Hematopoietic multipotent progenitor cell treated with erythropoietin and hydrocortisone succinate and interleukin-3 and kit ligand, for 15 days (in vitro differentiated cells): ENCODE results near the gene SCGB1A1.
"Not testable (repeated sequence)": the region's sequence is repeated elsewhere in the genome, so short reads cannot be mapped to it uniquely, and the experiment has no call there.

Experiments
- DNase-seq: peaks from one replicate; pipeline ENCODE4 v3.0.0-alpha.2; 2015; ENCODE audit warnings: low spot score

The SCGB1A1 gene, protein sequence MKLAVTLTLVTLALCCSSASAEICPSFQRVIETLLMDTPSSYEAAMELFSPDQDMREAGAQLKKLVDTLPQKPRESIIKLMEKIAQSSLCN

GRCh38 chr11:62418733-62419132 lies at the start of gene SCGB1A1:
SCGB1A1 (plus strand) TSS chr11:62419033; CDS start chr11:62419096, 63 bp downstream.
- DNase-seq, result no peak

DNA sequence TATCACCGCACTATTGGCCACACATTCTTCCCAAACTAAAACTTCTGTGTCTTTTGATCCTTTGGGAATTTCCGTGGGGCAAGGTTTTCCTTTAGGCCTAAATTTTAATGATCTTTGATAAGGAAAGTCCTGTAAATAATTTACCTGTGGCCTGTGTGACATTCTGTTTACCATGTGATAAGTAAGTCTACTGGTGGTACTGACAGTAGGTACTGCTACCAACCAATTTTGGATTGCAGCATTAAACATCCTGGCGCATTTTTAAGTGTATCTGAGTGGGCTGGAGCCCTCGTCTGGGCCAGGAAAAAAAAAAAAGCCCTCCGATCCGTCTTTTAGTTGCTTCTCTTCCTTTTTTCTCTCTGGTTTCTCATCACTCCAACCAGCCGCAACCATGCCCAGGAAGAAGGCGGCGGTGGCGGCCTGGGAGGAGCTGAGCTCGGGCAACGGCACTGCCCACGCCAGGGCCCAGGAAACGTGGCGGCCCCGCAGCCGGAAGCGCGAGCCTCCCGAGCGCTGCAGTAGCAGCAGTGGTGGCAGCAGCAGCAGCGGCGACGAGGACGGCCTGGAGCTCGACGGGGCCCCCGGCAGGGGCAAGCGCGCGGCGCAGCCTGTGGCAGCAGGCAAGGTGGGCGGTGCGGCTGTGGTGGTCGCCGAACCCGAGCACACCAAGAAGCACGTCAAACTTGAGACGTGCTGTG lies 47.9 kb upstream of the SCGB1A1 start:
- DNase-seq, result no peak

GRCh38 chr11:62372871-62373270 lies 46.0 kb upstream of the SCGB1A1 start:
- DNase-seq, result no peak

DNA sequence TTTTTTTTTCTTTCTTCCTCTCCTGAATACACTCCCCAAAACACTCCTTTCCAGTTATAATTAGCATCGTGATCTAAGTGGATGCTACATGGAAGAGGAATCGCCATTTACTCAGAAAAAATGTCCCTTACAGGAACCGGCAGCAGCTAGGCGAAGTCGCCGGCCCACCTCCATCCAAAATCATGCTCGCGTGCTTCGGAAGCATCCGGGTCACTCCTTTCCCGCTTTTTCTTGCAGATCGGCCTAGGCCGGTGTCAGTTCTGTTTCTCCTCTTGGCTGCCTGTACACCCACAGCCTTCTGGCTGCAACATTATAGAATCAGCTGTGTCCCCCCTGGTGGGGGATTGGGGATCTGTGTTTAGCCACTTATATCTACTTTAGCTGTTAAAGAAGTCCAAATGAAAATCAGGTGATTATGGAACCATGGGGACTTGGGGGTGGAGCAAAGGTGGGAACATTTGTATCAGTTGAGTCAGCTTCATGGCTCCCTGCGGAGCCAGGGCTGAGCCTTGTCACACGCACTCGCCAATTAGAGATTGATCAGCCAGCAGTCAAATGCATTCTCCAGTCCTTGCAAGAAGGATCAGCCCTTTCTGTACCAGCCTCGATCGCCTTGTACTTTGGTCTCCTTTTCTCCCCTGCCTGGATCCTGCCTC lies 45.2 kb upstream of the SCGB1A1 start:
- DNase-seq, result no peak

GRCh38 chr11:62374801-62375200 lies 44.0 kb upstream of the SCGB1A1 start:
- DNase-seq, result no peak

DNA sequence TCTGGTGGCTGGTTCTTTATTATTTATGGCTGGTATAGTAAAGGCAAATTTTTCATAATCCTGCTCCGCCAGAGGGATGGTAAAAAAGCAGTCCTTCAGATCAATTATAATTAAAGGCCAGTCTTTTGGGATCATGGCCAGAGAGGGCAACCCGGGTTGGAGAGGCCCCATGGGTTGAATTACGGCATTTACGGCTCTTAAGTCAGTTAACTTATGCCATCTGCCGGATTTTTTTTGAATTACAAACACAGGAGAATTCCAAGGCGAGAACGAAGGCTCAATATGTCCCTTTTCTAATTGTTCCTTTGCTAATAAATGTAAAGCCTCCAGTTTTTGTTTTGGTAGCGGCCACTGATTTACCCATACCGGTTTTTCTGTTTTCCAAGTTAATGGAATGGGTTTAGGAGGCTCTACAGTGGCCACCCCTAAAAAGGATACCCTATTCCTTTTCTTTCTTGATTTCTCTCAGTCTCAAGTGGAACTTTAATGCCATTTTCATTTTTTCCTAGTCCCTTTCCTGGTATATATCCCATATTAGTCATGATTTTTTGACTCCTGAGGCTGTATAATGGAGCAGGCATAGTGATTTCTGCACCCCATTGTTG lies 40.3 kb upstream of the SCGB1A1 start:
- DNase-seq, result peak; percentile 58

GRCh38 chr11:62379586-62379985 lies 39.2 kb upstream of the SCGB1A1 start:
- not testable (repeated sequence) for DNase-seq

- DNase-seq, result peak; percentile 86
These were observed 38.0 kb upstream of the SCGB1A1 start for GRCh38 chr11:62380821-62381245.

- DNase-seq, result no peak
These were observed 35.0 kb upstream of the SCGB1A1 start for GRCh38 chr11:62383822-62384221.

GRCh38 chr11:62386083-62386482 lies 32.8 kb upstream of the SCGB1A1 start:
- not testable (repeated sequence) for DNase-seq

GRCh38 chr11:62387381-62387780 lies 31.5 kb upstream of the SCGB1A1 start:
- DNase-seq, result no peak

DNA sequence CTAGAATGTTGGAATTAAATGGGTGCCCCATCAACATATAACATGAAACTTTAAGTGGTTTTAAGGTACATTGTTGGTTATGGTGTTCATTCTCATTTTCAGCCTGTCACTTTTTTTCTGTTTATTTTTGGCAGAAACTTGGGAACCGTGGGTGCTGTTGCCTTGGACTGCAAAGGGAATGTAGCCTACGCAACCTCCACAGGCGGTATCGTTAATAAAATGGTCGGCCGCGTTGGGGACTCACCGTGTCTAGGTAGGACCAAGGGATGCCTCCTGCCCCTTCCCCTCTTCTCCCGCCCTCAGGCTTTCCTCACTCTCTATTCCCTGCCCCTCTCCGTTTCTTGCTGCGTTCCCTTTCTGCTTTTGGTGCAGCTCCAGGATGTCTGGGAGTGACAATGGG lies 29.8 kb upstream of the SCGB1A1 start:
- DNase-seq, result no peak

DNA sequence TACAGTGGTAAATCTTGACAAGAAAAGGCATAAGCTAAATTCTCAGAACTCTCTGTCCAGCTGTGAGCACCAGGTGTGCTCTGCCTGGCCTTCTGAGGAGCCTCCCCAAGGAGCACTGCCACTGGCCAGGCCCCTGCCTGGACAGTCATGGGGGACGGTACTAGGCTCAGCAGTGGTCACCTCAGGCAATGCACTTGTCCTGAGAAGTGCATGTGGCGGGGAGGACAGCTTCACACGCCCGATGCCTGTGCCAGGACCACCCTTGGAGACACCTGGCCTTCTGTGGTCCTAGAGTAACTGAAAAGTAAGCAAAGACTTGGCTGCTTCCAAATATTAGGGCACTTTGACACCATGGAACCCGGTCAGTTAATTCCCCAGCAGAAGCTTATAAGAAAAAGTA lies 28.6 kb upstream of the SCGB1A1 start:
- no peak for DNase-seq

DNA sequence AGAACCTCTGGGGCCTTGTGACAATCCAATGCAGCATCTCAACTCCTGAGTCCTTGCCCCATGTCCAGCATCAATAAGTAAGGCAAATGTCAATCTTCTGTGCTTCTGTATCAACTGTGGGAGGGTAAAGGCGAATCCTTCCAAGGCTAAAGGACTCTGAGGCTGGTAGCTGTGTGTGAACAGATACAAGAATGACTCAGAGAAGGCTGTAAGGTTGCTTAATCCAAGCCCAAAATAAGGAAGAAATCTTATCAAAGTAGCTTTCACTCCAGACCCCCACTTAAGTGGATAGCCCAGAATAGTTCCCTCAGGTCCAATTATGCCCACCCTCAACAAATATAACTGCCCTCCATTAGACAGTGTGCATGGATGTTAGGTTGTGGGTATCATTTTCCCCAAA lies 28.1 kb upstream of the SCGB1A1 start:
- DNase-seq, result no peak

- no peak for DNase-seq
These were observed 27.0 kb upstream of the SCGB1A1 start for GRCh38 chr11:62391642-62392425.

- no peak for DNase-seq
These were observed 26.3 kb upstream of the SCGB1A1 start for GRCh38 chr11:62392506-62392905.

DNA sequence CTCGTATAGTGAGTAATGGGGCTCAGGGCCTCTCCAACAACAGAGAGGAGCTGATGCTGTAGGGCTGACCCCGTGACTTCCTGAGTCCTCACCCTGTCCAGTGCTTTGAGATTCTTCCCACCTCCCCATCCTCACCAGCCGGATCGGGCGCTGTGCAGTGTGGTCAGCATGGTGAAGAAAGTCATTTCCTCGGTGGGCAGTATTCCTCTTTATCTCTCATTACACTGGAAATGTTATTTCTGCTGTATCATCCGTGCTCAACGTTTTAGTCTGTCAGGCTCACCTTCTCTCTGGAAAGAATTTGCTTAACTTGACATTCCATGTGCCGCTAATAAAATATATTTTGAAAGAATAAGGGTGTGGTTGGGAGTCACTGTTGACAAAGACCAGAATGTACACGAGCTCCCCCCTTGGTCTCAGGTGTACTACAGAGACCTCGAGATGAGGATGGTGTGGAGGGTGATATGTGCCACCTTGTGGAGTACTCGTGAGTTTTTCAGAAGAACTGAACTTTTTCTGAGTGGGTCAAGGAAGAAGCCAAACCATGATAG lies 25.7 kb upstream of the SCGB1A1 start:
- peak; percentile 32 for DNase-seq

- DNase-seq, result no peak
These were observed 25.1 kb upstream of the SCGB1A1 start for GRCh38 chr11:62393735-62394134.

- peak; percentile 80 for DNase-seq
These were observed 23.9 kb upstream of the SCGB1A1 start for GRCh38 chr11:62394825-62395538.

DNA sequence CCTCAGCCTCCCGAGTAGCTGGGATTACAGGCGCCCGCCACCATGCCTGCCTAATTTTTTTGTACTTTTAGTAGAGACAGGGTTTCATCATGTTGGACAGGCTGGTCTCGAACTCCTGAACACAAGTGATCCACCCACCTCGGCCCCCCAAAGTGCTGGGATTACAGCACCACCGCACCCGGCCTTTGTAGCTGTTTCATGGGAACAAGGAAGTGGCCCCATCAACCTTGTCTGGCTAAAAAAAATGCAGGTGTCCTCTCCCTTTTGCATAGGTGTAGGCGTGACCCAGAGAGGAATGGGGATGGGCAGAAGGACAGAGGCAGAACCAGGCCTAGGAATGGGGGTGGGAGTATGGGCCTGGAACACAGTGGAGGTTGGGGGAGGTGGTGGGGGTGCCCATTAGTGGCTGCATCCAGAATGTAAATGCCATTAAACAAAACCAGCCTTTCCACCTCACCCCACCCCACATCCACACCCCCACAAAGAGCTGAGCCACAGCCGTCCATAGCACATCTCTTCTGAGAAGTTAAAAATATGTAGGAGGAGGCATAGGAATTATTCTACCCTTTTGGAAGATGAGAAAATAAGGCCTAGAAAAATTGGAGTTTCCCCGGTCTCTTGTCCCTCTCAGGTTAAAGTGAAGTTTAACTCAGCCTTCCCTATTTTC lies 22.8 kb upstream of the SCGB1A1 start:
- no peak for DNase-seq
